GM21367 (cell line): ENCODE measurements around the gene TNNI3K.

Experiments
- ATAC-seq: cut with Tn5 transposase; IDR thresholded peaks from one replicate; pipeline ENCODE4 v1.9.1; 2021; ENCODE audit not compliant: unreplicated experiment

TNNI3K gene

DNA sequence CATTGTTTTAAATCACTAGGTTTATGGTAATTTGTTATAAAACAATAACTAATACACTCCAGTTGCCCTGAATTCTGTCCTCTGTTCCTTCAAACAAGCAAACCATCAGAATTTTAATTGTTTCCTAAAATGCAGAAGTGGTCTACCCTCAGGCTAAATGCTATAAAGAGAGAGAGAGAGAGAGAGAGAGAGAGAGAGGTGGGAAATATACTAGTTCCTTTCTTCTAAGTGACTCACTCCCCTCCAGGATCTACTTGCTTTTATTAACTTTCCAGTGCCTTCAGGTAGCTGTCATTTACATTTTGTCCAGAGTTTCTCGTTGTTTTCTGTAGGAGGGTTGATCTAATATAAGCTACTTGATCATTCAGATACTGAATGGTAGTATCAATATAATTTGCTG is 250.8 kb downstream of the TNNI3K start:
- no peak for ATAC-seq

DNA sequence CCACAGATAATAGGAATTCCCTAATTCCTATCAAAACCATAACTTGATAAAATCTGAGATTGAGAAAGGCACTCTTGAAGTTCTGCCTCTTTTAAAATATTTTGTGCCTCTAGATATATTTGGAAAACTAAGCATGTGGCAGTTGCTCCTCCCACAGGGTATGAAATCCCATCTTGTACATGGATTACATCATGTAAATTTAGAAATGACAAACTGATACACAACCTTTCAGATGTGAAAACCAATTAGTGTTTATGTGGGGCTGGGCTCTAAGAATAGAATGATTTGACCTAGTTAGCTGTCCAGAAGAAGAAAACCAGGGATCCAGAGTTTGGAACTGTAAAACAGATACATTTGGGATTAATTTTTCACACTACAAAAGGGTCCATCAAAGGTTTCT is 261.5 kb downstream of the TNNI3K start:
- ATAC-seq, result no peak

DNA sequence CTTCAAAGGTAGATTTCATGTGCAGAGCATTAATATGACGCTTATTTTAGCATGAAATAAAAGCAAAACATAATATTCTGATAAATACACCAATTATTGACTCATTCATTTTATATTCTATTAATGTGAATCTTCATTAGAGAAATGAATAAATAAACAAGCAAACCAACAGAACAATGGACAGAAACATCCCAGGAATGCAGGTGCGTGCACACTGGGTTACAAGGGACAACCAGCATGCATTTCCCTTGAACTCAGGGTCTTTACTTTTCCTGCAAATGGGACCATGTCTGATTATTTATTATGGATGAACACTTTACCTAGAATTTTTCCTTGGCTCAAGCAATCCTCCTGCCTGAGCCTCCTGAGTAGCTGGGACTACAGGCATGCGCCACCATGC is 263.7 kb downstream of the TNNI3K start:
- ATAC-seq, result no peak

DNA sequence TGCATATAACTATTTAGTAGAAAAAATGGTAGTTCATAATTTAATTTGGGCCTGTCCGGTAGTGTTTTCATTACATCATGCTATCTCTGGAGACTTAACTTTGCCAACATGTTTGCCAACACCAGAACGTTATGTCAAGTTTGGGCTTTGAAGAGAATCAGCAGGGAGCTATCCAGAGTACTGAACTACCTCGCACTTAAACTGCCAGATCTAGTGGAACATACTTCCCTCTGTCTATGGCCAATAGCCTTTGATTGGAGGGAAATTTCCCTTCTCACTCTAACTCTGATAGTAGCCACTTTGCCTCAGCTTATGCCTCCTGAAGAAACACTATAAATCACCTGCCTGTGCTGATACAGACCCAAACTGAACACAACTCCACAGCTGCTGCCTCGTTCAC is 267.2 kb downstream of the TNNI3K start:
- ATAC-seq, result no peak

DNA sequence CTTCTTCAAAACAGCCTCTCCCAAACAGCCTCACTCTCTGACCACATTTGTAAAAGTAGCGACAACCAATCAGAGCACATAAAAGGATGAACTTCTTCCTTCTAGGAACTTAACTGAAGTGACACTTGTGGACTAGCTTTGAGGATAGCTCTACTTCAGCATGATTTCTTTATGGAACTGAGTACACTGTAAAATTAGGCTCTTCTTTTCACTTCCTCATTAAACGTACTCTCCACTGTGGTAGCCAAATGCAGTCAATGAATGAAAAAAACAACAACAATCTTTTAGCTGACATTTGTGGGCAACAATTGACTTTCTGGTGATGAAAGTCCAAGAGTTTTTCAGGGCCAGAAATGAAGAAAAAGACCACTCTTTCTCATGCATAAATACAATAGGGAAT is 267.7 kb downstream of the TNNI3K start:
- ATAC-seq, result no peak

DNA sequence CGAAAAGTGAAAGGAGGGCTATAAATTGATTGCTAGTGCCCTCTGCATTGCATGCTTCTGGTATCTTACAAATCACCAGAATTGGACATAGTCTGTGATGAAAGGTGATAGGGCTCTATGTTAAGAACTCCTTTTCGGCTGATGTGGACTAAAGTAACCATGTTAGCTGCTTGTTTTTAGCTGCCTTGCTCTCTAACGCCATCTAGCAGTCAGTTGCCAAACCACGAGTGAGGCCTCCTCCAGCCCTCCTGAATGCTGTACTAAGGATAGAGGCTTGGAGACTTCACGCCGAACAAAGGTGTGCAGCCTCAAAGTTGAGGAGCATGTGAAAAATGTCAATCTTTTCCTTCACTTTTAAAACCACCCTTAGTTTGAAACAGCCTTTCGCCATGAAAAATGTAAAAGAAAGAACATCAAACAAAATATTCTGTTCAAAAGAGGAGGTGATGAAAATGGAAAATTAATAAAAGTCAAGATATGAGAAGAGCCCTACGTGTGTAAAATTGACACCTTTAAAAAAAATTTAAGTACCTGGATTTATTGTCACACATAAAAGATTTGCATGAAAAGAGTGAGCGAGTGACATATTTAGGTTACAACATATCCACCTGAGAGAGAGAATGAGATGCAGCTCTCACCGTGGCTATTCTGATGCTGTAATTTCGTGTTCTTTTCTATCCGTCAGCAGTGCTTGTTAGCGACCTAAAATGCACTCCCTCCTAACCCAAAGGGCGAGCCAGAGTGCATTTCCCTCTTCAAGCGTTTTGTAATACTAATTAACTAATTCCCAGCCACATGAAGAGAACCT is 269.1 kb downstream of the TNNI3K start:
- ATAC-seq, result peak; percentile 94

DNA sequence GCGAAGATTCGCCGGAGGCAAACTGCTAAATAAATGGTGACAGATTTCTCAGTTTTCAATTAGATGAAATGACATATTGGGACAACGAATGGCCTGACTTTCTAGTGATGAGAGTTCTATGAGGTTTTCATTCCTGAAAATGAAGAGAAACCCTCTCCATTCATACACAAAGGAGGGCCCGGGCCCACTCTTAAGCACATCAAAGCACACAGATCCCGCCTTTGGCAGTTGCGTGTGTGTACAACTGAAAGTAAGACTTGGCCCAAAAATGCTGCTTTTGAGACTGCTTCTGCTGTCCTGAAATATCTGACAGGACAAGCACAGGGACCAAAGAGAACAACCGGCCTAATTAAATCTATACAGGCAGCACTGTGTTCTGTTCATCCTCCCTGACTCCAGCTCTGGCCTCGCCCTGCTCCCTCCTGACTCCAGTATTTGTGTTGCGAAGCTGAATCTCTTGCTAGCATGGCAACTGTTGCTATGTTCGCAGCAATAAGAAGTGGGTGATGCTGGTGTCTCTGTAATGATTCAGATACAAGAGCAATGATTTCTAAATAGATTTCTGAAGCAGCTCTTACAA is 269.8 kb downstream of the TNNI3K start:
- no peak for ATAC-seq

DNA sequence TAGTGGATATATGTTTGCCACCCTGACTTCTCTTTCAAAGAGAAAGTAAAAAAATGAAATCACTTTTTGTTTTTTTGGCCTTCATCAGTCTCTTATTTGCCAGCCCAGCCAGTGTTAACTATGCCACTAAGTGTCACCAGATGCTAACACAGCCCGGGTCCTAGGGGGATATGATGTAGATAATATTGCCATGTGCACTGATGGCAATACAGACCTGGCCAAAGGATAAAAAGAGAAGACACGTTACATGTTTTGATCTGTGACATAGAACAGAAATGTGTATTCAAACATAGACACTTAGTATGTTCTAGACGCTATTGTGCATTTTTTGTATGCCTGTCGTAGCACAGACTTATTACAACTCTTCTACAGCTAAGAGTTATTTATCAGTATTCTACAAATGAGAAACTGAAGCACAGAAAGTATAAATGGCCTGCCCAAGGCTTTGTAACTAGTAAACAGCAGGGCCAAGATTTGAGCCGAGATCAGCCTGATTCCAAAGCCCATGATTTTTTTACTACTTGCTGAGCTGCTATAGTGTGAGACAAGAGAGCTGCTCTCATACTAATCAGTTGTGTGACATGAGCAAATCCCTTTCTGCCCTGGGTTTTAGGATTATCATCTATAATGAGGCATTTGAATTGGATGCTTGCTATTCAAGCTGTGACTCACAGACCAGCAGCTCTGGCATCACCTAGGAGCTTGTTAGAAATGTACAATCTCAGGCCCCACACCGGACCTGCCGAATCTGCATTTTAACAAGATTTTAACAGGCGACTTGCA is 270.9 kb downstream of the TNNI3K start:
- ATAC-seq, result no peak

DNA sequence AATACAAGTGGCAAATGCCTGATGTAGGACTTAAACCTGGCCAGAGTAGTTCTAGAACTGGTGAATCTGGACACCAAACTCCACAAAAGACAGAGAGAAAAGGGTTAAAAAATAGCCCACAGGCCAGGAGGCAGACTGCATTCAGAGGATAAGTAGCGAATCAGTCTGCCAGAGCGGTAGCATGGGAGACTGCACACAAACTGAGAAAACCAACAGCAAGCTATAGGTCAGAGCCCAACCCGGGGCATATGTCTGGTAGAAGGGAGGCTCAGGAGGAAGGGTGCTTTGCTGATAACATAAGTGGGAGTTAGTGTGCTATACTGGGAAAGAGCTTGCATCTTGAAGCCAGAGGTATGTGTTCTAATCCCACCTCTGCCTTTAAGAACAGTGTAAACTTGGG is 273.3 kb downstream of the TNNI3K start:
- no peak for ATAC-seq

DNA sequence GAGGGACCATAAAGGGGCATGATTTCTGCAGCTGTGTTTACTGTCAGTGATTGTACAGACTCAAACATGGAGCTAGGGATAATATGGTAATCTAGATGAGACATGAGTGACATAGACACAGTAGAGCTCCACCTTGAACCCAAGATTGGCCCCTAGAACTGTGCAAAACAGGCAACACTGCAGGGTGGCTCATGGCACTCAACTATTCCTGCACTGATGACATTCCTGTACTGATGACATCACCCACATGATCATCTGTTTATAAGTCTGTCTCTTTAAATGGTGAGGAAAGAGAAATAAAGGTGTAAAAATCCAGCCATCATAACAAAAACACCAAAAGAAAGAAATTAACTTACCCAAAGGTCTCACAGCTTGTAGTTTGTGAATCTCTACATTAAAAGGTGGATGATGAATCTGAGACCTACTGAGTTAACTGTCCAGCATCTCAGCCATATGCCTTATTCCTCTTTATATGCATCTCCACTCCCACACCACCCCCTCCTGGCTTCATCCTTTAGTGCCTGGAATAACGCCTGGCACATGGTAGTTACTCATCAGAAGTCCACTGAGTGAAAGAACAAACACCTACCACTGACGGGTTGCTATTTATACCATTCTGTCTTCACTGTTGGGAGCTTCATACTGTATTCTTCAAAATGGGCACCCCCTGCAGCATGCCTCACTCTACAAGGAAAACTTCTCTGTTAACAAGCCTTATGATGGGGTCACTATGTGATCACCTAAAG is 277.2 kb downstream of the TNNI3K start, which contains the start of gene LRRC53:
LRRC53 (minus strand) TSS at position 442 of the 746 bp plus-strand sequence. CDS start 29,262 bp downstream, outside the sequence.
- no peak for ATAC-seq

DNA sequence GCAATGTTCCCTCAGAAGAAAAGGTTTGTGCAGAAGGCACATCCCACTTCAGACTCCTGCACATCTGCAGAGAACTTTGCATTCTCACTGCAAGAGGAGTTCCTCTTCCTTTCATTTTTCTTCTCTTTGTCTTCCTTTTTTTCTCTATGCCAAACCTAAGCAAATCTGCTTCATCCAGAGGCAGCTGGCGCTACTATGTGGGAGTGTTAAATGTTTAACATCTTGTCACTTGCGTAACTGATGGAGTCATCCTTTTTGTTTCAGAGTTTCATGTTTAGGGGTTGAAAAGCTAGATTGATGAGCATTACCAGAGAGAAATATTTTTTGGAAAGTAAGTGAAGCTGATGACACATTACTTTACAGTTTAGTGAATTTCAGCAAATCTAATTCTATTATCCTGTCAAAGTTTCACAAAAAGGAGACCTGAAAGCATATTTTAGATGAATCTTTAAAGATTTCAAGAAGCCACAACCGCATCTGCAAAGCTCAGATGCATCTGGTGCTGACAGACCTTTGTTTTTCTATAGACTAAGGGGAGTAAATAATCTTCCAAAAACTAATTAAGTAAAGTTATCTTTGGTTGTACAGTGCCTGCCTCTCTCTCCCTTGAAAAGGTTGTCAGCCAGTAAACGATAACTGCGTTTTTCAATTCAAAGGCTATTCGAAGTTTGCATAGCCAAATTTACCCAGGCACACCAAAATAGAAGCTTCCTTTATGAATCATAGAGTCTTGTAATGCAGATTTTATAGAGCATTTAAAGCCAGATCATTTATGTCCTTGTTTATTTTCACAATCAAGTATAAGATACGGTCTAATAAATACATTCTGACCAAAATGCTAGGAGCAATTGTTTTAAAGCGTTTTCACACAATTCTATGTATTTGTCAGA is 278.5 kb downstream of the TNNI3K start:
- ATAC-seq, result no peak

DNA sequence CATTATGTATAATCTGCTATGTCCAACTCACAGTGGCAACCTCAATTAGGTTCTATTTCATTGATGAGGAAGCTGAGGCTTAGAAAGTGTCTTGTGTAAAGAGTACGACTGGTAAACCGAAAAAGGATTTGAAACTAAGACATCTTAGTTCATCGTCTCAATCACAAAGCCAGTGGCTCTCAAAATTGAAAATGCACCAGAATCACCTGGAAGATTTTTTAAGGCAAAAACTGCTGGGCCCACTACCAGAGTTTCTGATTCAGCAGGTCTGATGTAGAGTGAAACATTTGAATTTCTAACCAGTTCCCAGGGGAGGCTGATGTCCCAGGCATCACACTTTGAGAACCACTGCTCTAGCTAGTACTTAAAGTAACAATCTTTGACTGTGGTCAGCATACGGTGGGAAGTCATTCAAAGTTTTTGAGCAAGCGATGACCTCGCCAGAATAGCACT is 282.4 kb downstream of the TNNI3K start:
- ATAC-seq, result peak; percentile 94

DNA sequence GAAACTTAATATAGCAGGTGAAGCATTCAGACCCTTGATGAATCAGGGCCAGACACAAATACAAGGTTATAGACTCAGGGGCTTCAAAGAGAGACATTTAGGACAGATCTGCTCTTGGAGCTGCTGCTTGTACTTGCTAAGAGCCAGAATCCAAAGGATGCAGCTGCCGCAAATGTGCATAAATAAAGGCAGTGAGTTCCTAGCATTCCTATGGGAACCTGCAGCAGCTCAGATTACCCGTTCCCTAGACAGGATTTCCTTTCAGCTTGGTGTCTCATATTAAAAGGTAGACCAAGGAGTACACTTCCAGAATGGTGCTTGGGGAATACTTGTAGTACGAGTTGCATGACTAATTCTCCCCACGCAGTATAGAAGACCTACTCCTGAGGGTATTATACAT is 287.0 kb downstream of the TNNI3K start:
- ATAC-seq, result no peak

DNA sequence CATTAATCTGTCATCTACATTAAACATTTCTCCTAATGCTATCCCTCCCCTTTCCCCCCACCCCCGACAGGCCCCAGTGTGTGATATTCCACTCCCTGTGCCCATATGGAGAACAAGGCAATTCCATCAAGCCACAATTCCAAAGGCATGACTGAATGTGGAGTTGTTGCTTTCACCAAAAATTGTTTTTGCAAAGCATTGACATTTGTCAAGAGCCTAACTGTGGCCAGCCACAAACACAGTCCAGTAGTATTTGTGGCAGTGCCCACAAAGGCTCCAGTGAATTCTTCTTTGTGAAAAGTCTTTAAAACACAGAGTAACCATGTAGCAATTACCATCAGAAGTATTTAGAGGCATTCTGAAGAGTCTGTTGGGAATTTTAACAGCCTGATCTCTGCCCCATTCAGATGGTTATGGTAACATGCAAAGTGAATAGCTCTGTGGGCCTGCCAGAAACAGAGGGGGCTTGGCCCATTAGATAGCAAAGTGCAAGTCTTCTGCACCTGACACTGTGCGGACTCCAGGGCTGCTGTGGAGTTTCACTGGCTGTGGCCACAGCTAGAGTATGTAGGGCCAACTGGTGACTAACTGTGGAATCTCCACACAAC is 288.8 kb downstream of the TNNI3K start:
- ATAC-seq, result no peak

DNA sequence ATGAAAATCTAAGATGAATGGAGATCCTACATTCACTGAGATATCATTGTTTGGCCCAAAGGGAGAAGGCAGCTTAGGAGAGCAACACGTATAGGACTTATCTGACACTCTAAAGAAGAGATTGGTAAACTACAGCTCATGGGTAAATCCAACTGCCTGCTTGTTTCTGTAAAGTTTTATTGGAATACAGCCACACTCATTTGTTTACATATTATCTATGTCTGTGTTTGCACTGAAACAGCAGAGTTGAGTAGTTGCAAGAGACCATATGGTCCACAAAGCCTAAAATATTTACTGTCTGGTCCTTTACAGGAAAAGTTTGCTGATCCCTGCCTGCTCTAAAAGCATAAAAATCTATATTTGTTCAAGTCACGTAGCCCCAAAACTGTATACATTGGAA is 291.5 kb downstream of the TNNI3K start:
- ATAC-seq, result no peak

DNA sequence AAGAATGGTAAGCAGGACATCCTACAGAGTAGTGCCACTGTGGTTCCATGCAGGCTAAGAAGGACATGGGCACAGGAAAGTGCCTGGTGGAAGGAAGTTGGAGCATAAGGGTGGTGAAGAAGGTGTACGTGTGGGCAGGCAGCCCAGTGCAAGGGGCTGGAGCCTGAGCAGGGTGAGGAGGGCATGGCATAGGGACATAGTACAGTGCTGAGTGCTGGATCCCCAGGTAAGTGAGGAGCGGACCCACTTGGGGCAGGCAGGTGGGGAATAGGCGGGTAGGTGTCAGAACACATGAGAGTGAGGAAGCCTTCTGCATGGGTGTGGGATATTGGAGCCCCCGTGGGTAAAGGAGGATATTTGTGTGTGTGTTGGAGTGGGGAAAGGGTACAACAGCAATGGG is 292.9 kb downstream of the TNNI3K start:
- no peak for ATAC-seq

DNA sequence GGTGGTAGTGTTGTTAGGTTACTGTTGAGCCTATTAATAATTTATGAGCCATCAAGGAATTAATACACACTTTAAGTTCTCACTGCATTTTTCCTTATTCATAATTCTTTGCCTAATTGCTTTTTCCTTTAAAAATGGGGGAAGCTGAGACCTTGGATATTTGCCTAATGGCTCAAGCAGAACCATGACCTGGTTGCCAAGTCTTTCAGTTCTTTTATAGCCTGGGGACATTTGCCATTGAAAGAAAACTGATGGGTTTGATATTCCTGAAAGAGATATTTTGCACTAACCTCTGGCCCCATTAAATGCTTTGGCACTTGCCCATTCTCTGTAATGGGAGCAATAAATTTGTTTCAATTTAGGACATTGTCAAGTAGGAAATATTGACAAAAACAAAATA is 295.7 kb downstream of the TNNI3K start:
- ATAC-seq, result no peak

DNA sequence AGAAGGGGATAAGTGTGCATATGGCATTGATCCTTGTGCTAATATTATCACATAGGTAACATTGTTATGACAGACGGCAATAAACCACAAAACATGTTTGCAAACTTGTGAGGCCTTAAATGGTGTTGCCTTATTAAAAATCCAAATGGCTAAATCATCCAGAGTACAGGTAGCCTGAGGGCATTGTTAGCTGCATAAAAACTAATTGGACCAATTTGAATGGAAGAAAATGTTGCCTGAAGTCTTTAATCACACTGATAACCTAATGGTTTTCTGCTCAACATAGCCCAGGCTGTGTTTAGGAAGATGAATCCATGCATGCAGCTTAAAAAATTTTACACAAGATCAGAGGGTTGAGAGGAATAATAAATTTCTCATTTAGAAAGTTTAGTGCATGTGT is 296.6 kb downstream of the TNNI3K start:
- no peak for ATAC-seq

DNA sequence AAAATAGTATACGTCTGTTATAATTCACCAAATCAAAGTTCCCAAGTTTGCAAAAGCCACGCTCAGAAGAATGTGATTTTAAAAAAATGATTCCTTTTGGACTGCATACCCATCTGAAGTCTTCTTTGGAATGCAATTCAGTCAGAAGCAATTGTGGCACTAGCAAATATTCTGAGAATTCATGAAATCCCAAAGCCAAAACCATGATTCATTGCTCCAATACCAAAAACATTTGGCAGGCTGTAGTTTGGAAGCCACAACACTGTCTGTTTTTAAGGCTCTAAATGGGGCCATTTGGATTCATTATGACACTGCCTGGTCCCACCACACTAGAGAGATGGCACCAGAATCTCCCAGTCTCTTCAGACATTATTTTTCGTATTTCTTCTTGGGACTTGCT is 299.1 kb downstream of the TNNI3K start:
- ATAC-seq, result no peak

DNA sequence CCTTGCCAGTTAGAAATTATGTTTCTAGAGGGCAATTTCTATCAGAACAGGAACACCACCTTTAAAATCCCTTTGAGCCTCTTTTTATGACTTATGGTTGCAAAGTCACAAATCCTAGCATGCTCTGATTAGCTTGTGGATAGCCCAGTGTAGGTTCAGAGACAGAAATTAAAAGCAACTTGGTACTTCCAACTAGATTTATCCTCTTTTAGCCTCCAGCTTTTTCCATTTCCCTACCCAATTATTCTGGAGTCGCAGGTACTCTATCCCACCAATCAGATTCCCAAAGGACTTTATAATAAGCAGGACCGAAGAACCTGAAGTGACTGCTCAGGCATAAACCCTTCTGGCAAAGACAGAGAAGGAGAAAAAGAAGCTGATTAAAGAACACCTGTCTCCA is 310.6 kb downstream of the TNNI3K start:
- ATAC-seq, result no peak
